HG02840 (cell line): Measurements from ENCODE around the gene JAK1.
A peak's percentile ranks its signal among the peaks of the same experiment; 100 is the strongest.

Experiments
- ATAC-seq: cut with Tn5 transposase; IDR thresholded peaks from one replicate; pipeline ENCODE4 v1.9.1; 2021; ENCODE audit warnings: mild to moderate bottlenecking, moderate library complexity, moderate number of reproducible peaks; ENCODE audit not compliant: unreplicated experiment, low FRiP score

JAK1 gene

GRCh38 chr1:64873576-64873975 is 92.8 kb downstream of the JAK1 start:
- ATAC-seq, result no peak

DNA sequence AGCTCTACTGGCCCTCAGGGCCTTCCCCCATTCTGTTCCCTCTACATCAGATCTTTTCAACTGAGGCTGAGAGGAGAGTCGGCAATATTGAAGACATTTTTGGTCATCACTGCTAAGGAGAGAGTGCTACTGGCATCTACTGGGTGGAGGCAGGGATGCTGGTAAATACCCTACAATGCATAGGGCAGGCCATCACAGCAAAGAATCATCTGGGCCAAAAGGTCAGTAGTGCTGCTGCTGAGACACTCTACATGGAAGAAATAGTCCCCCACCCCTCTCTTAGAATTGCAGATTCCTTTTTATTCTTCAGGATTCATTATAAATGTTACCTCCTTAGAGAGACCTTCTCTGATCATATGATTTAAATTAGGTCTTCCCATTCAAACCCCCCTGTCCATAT is 94.3 kb downstream of the JAK1 start:
- no peak for ATAC-seq

DNA sequence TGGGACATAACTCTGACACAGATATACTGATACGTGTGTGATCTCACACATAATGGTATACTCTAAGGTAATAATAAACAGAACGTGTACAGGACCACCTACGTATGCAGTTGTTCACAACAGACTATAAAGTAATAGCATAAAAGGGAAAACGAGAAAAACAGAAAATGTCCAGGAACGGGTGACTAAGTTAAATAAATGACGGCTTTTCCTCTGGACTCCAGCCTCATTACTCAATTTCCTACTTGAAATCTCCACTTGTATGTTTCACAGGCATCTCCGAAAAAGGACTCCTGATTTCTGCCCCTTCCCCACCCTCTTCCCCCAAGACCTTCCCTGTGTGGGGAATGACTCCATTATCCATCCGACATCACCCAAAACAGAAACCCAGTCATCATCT is 95.1 kb downstream of the JAK1 start:
- no peak for ATAC-seq

DNA sequence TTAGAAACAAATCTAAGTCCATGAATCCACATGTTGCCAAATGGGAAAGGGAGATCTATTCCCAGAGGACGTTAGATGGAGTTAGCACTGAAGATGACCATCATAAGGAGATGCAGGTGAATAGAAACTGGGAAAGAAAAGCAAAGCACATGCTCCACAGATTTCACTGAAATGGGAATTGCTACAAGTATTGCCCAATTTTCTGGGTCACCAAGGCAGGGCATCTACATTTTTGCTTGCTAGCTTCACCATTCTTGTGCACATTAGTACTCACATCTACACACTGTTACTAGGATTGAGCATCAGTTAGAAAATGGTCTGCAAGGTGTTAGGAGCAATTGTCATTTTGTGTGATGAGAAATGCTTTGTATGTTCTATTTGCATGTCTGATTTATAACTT is 99.1 kb downstream of the JAK1 start:
- ATAC-seq, result no peak

GRCh38 chr1:64866689-64867088 is 99.7 kb downstream of the JAK1 start:
- ATAC-seq, result no peak

DNA sequence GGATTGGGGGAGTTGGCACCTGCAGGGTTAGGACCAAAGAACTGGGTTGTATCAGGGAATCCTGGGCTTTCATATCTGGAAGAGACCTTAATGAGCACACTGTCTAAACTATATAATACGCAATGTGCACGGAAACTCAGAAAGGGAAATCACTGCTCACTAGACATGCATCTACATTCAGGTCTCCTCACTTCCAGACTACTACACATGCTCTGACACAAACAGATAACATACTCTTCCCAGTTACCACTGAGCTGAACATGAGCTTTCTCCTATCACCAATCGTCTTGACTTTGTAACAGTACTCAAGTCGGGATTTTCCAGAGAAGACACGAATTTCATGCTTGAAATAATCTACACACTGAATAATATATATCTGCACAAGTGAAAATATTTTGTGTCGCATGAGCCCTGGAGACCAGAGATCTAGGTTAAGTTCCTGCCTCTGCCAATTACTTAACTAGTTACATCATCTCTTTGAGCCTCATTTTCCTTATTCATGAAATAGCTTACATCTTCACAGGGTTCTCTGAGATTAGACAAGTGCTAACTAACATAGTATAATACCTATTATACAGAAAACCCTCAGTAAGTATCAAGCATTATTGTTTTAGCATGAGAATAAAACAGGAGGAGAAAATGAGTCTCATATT is 101.1 kb downstream of the JAK1 start:
- ATAC-seq, result no peak

GRCh38 chr1:64864018-64864940 is 102.1 kb downstream of the JAK1 start:
- ATAC-seq, result peak; percentile 100

- no peak for ATAC-seq
These were observed 104.7 kb downstream of the JAK1 start for GRCh38 chr1:64861611-64862010.

DNA sequence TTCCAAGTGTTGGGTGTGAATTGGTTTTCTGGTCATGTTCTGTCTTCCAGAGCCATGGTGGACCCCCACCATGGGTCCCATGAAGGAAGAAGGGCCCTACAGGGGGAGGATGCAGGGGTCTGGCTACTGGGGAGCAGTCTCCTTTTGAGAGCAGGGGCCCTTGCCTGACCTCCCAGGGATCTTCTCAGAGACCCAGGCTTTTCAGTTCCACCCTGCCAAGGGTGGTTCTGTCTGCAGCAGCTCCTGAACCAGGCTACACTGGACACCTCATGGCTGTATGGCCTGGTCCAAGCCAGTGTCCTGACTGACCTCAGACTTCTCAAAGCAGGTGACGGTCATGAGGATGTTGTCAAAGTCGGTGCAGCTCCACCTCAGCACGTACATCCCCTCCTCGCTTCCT is 109.0 kb downstream of the JAK1 start:
- no peak for ATAC-seq

GRCh38 chr1:64856553-64856952 is 109.8 kb downstream of the JAK1 start:
- ATAC-seq, result no peak

- ATAC-seq, result no peak
These were observed 110.8 kb downstream of the JAK1 start for GRCh38 chr1:64855557-64855956.

DNA sequence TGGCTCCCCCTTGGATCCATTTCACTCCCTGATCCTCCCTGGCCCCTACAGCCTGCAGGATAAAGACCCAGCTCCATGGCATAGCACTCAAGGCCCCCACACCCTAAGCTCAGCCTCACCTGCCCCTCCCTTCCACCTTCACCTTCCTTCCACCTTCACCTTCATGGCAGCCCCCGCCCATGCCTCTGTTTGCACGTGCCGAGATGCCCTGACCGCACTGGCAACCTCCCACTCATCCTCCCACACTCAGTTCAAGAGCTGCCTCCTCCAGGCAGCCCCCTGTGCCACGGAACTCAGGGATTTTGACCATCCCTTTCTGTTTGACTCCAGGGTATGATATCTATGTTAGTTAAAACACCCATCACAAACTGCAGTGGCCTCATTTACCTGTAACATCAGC is 111.7 kb downstream of the JAK1 start:
- ATAC-seq, result no peak

DNA sequence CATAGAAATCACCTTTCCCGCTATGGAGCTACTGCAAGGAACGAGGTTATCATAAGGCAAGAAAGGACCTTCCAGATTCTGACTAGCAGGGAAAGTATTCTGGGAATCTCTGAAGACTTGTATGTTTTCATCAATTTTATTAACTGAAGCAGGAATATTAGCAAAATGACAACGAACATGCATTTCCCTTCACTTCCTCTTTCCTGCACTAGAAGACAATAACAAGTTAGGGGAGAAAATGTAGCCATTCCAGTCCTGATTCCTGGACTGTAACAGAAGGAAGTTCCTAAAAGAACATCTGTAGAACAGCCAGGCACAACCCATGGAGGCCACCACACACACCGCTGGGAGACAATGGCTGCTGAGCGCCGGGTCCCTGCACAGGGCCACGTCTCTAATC is 114.7 kb downstream of the JAK1 start:
- ATAC-seq, result no peak

- no peak for ATAC-seq
These were observed 115.5 kb downstream of the JAK1 start for GRCh38 chr1:64850846-64851245.

DNA sequence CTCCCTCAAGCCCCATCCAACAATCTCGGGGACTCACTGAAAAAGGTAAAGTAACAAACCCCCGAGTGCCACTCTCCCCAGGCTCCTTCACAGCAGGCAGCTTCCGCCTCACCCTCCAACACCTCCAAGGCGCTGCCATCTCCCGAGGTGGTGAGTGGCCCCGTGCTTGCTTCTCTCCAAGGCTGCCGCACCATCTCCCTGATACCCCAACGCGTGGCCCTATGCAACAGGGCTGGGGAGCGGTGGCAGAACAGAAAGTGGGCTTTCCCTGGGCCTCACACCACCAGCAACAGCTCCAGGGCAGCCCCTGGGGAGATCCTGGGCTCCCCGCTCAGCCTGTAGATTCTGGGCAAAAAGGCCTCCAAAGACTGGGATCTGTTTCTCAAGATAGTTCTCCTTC is 116.4 kb downstream of the JAK1 start:
- ATAC-seq, result no peak

GRCh38 chr1:64848803-64849202 is 117.5 kb downstream of the JAK1 start:
- ATAC-seq, result no peak

DNA sequence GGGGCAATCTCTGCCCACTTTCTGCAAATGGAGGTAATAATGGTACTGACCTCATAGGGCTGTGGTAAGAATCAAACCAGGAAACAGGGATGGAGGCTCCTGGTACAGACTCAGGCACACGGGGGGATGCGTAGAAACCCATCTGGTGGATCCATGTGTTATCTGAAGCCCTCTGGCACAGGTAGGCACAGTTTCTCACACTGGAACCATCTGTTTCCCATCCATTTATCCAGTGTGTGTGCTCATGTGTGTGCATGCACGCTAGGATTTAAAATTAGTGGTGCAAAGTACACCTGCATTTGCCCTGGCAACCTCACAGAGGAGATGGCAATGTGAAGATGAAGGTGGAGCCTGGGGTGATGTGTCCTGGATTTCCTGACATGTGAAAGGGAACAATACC is 118.2 kb downstream of the JAK1 start:
- no peak for ATAC-seq

- no peak for ATAC-seq
These were observed 118.7 kb downstream of the JAK1 start for GRCh38 chr1:64847666-64848065.

DNA sequence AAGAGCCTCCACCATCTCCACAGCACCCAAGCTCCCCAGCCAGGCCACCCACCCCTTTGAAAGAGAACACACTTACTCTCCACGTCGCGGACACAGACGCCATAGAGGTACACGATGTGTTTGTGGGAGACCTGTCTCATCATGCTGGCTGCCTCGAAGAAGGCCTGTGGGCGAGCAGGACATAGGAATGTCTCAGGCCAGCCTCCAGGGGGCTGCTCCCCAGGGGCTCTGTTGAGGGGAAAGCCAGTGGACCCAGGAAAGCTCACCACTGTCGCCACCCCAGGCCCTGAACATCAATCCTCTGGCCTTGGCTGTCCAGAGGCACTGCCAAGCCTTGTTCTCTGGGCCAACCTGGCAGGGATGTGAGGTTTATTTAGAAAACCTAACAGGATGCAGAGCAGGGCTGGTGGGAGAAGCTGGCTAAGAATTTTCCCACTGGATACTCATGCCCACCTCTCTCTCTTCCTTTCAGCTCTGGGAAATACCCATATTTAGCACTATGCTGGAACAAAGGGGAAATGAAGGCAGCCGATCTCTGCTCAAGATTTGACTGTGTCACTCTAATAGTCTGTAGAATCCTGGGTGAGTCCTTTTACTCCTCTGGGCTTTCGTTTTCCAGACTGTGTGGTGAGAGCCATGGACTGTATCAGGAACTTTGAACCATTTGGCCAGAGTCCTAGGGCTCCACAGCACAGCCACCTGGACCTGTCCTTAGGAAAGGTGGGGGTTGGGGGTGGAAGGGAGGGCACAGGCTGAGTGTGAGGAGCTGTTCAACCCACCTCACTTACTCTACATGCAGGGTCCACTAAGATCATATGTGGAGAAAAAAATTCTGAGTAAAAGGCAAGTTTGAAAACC is 119.5 kb downstream of the JAK1 start:
- no peak for ATAC-seq

GRCh38 chr1:64845831-64846425 is 120.4 kb downstream of the JAK1 start:
- ATAC-seq, result no peak

DNA sequence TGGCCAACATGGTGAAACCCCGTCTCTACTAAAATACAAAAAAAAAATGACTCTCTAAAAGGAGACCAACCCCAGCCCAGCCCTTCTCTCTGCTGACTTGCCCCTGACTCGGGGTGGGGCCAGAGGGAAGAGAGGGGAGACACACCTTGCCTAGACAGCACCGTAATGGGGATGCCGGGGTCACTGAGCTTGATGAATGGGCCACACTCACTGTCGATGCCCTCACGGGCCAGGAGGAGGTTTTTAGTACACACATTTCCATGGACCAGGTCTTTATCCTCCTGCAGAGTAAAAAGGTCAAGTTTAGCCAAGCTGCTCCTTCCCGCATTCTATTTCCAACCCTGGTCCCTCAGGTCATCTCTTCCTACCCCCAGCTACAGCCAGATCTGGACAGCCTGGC is 121.7 kb downstream of the JAK1 start:
- no peak for ATAC-seq
